AG04450 (cell line): Measurements from ENCODE around the gene RBP3. TPM values are rescaled to one million over a fixed set of nuclear protein-coding genes. Genes with fewer than 3 reads are reported as not detected.

Experiments
- CTCF ChIA-PET: fragments of 300-600, 350-600 bp; formaldehyde crosslinking; extraction: SDS; loops from one replicate; lab custom pipeline; 2022; ENCODE audit warnings: antibody characterized with exemption, inconsistent platforms; lab: Charles Lee
- POLR2A ChIA-PET: fragments of 350-600 bp; formaldehyde crosslinking; extraction: SDS; loops from one replicate; lab custom pipeline; 2021; ENCODE audit warnings: antibody characterized with exemption, inconsistent platforms; lab: Yijun Ruan, JAX
- DNase-seq: peaks from one replicate; pipeline ENCODE4 v3.0.0-alpha.2; 2011; ENCODE audit warnings: low read depth, low spot score
- H3K27ac ChIP-seq: one replicate; pipeline ENCODE4 v1.5.1; 2012; ENCODE audit warnings: low read depth, low read length, control low read depth
- H3K27me3 ChIP-seq: one replicate; pipeline ENCODE4 v1.6.0; 2012; ENCODE audit warnings: low read length; ENCODE audit not compliant: control insufficient read depth, insufficient read depth
- H3K4me3 ChIP-seq: 2 replicates; pipeline ENCODE4 v1.5.1; 2011; ENCODE audit warnings: mild to moderate bottlenecking, low read depth, low read length, control low read depth
- H3K9me3 ChIP-seq: 2 replicates; pipeline ENCODE4 v1.5.1; 2012; ENCODE audit warnings: low read length; ENCODE audit not compliant: control insufficient read depth, insufficient read depth
- polyA plus RNA-seq: library from polyadenylated mRNA; depleted of rRNA; stranded (reverse); fragments of >200 nt; gene quantifications from 2 replicates; pipeline ENCODE4 v1.2.3, GENCODE V29; 2011
- TF ChIP-seq, protein P1 (sequence below): IDR thresholded peaks from 2 replicates; pipeline ENCODE4 v1.5.1; 2011; ENCODE audit warnings: low read depth, low read length, control low read depth, inconsistent platforms

Gene RBP3
- polyA plus RNA-seq, 1 experiment: not detected

DNA sequence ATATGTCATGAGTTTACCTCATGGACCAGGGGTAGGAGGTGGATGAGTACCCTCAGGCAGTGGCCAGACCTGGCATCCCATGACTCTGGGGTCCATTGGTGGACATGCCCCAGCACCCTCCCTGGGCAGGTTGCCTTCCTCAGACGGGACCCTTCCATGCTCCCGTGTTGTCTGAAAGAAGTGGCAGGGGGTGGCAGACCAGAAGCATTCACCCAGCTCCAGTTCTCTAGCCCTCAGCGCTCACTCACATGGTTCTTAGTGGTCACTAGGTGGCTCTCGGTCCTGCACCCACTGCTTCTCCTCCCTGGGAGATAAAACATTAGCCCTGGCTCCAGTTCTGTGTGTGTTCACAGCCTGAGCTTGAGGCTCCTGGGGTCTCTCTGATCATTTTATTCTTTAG lies 6.0 kb downstream of the RBP3 start:
- H3K4me3 ChIP-seq: no peak overlapping the region
- peaks cover 26% of the 10 kb centered on the region for H3K27me3 ChIP-seq
- CTCF ChIA-PET: interaction anchor here (0.5 to 1.9 kb wide), 4 partner anchors 9 to 347 kb away, joined by 3 to 6 read pairs (median 3); no protein-coding TSS in a partner anchor
- H3K27ac ChIP-seq: no peak overlapping the region
- no peak for DNase-seq
- H3K9me3 ChIP-seq: no peaks in the 10 kb centered on the region; the same call in 1 of the 2 replicates
- TF ChIP-seq, protein P1, sequence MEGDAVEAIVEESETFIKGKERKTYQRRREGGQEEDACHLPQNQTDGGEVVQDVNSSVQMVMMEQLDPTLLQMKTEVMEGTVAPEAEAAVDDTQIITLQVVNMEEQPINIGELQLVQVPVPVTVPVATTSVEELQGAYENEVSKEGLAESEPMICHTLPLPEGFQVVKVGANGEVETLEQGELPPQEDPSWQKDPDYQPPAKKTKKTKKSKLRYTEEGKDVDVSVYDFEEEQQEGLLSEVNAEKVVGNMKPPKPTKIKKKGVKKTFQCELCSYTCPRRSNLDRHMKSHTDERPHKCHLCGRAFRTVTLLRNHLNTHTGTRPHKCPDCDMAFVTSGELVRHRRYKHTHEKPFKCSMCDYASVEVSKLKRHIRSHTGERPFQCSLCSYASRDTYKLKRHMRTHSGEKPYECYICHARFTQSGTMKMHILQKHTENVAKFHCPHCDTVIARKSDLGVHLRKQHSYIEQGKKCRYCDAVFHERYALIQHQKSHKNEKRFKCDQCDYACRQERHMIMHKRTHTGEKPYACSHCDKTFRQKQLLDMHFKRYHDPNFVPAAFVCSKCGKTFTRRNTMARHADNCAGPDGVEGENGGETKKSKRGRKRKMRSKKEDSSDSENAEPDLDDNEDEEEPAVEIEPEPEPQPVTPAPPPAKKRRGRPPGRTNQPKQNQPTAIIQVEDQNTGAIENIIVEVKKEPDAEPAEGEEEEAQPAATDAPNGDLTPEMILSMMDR: peak; percentile 27
- POLR2A ChIA-PET: no interaction called here

DNA sequence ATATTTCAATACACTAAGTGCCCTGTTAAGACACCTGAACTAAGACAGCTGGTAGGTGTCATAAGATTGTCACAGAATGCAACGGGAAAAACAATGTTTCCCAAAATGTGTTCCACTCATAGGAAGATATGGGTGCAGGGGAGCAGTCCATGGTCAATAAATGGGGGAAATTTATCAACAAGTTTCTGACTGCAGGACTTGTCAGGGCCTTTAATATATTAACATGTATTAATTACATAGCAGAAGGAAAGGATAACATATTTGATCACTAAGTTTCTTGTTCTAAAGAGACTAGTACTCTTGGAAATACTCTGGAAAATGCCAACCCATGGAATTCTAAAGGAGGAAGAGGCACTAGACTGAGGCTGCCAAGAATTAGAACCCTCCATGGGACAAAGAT lies 6.7 kb downstream of the RBP3 start:
- ChIA-PET POLR2A (no interaction called here), CTCF (interaction anchor here (0.5 to 1.7 kb wide), 4 partner anchors 10 to 348 kb away, joined by 3 read pairs; no protein-coding TSS in a partner anchor)
- DNase-seq: no peak
- Histone ChIP-seq H3K27me3 (peaks cover 26% of the 10 kb centered on the region), H3K9me3 (no peaks in the 10 kb centered on the region; the same call in 1 of the 2 replicates), H3K4me3 (no peak overlapping the region), H3K27ac (no peak overlapping the region)
- TF ChIP-seq, protein P1: no peak

DNA sequence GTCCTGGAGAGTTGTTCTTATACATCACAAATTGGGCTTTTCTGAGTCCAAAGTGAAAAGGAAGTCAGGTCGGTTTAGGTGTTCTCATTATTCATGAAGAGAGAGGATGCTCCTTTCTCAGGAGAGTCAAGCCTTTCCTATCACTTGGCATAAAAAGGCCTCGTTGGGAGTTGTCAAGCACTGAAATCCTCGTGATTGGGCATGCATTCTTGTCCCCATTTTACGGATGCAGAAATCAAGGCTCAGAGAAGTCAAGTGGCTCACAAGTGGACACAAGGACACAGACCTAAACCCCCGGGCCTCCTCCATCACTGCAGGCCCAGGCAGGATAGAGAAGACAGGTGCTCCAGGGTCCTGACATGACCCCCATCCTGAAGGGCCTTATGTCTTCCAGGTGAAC lies 8.5 kb downstream of the RBP3 start:
- peaks cover 26% of the 10 kb centered on the region for H3K27me3 ChIP-seq
- no peak for DNase-seq
- TF ChIP-seq, protein P1: no peak
- H3K27ac ChIP-seq: no peak overlapping the region
- no peaks in the 10 kb centered on the region for H3K9me3 ChIP-seq
- H3K4me3 ChIP-seq: no peak overlapping the region
- CTCF ChIA-PET: no interaction called here
- POLR2A ChIA-PET: no interaction called here

DNA sequence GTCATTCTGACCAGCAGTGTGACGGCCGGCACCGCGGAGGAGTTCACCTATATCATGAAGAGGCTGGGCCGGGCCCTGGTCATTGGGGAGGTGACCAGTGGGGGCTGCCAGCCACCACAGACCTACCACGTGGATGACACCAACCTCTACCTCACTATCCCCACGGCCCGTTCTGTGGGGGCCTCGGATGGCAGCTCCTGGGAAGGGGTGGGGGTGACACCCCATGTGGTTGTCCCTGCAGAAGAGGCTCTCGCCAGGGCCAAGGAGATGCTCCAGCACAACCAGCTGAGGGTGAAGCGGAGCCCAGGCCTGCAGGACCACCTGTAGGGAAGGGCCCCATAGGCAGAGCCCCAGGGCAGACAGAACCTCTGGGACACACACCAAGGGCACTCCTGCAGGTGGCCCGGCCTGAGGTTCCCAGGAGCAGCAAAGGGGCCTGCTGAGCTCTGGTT lies 9.0 kb downstream of the RBP3 start:
- no peak overlapping the region for H3K4me3 ChIP-seq
- ChIA-PET CTCF (interaction anchor here (1.2 kb wide), 1 partner anchor 10 kb away, joined by 3 read pairs; no protein-coding TSS in a partner anchor), POLR2A (no interaction called here)
- no peak for DNase-seq
- no peak overlapping the region for H3K27ac ChIP-seq
- peaks cover 26% of the 10 kb centered on the region for H3K27me3 ChIP-seq
- TF ChIP-seq, protein P1: no peak
- no peaks in the 10 kb centered on the region for H3K9me3 ChIP-seq

DNA sequence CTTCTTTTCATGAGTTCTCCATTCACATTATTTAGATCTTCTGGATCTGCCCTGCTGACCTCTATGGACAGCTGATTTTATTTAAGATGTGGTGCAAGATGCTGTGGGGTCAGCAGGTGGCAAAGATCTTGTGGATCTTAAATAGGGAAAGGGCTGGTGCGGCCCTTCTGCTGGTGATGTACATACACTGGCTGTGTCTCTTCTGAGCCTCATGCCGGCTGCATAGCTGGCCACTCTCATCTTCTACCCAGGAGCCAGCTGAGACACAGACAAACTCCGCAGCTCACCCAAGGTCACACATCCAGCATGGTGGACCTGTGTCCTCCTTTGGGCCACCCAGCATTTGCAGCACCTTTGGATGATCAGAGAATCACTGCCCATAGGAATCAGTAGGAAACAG lies 9.7 kb downstream of the RBP3 start:
- POLR2A ChIA-PET: no interaction called here
- DNase-seq: no peak

More for the DNA sequence above, 9.7 kb downstream of the RBP3 start:
- CTCF ChIA-PET: interaction anchor here (1.2 kb wide), 1 partner anchor 9 kb away, joined by 3 read pairs; no protein-coding TSS in a partner anchor
- Histone ChIP-seq H3K27me3 (peaks cover 22% of the 10 kb centered on the region), H3K4me3 (no peak overlapping the region), H3K9me3 (no peaks in the 10 kb centered on the region), H3K27ac (no peak overlapping the region)
- TF ChIP-seq, protein P1: no peak
